ENCODE data around the gene HS1BP3. TPM values are rescaled to one million over a fixed set of nuclear protein-coding genes. Genes with fewer than 3 reads are reported as not detected.

HS1BP3 gene
- total and polyA plus RNA-seq, 2 of the 13 experiments (the other 11 are each of a cell fraction or from before 2014, with no cell fraction given): 15.2 to 22.0 TPM

DNA sequence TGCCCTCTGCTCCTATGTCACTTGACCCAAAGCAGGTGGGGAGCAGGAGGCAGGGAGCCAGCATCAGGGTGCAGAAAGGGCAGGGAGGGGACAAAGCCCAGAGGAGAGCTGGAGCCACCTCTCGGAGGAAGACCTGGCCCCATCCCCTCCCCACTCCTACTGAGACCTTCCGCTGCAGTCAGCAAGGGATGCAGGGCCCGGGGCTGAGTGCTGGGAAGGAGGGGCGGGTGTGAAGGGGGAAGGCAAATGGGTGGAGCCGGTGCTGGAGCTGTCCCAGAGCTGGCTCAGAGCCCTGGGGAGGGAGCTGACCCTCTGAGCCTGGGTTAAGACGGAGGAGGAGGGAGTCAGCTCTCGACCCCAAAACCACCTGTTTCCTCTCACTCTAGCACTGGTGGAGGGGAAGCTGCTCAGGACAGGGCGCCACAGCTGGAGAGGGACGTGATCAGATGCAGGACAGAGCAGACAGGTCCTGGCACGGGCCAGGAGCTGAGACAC is 33.8 kb downstream of the HS1BP3 start (continued):
- TF ChIP-seq, protein P1, sequence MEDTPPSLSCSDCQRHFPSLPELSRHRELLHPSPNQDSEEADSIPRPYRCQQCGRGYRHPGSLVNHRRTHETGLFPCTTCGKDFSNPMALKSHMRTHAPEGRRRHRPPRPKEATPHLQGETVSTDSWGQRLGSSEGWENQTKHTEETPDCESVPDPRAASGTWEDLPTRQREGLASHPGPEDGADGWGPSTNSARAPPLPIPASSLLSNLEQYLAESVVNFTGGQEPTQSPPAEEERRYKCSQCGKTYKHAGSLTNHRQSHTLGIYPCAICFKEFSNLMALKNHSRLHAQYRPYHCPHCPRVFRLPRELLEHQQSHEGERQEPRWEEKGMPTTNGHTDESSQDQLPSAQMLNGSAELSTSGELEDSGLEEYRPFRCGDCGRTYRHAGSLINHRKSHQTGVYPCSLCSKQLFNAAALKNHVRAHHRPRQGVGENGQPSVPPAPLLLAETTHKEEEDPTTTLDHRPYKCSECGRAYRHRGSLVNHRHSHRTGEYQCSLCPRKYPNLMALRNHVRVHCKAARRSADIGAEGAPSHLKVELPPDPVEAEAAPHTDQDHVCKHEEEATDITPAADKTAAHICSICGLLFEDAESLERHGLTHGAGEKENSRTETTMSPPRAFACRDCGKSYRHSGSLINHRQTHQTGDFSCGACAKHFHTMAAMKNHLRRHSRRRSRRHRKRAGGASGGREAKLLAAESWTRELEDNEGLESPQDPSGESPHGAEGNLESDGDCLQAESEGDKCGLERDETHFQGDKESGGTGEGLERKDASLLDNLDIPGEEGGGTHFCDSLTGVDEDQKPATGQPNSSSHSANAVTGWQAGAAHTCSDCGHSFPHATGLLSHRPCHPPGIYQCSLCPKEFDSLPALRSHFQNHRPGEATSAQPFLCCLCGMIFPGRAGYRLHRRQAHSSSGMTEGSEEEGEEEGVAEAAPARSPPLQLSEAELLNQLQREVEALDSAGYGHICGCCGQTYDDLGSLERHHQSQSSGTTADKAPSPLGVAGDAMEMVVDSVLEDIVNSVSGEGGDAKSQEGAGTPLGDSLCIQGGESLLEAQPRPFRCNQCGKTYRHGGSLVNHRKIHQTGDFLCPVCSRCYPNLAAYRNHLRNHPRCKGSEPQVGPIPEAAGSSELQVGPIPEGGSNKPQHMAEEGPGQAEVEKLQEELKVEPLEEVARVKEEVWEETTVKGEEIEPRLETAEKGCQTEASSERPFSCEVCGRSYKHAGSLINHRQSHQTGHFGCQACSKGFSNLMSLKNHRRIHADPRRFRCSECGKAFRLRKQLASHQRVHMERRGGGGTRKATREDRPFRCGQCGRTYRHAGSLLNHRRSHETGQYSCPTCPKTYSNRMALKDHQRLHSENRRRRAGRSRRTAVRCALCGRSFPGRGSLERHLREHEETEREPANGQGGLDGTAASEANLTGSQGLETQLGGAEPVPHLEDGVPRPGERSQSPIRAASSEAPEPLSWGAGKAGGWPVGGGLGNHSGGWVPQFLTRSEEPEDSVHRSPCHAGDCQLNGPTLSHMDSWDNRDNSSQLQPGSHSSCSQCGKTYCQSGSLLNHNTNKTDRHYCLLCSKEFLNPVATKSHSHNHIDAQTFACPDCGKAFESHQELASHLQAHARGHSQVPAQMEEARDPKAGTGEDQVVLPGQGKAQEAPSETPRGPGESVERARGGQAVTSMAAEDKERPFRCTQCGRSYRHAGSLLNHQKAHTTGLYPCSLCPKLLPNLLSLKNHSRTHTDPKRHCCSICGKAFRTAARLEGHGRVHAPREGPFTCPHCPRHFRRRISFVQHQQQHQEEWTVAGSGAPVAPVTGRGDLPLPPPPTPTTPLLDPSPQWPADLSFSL (CRISPR knock-in tag; IDR thresholded peaks at IDR 0.05): no peak
- TF ChIP-seq SNAPC2 (CRISPR knock-in tag; IDR thresholded peaks at IDR 0.05): no peak
- no peak for TF ChIP-seq TEF (CRISPR knock-in tag; IDR thresholded peaks at IDR 0.05)
- TF ChIP-seq TFE3 (CRISPR knock-in tag; IDR thresholded peaks at IDR 0.05): no peak
- TF ChIP-seq ZNF841 (CRISPR knock-in tag; IDR thresholded peaks at IDR 0.05; ENCODE audit: borderline replicate concordance): no peak
- TF ChIP-seq ZBTB38 (CRISPR knock-in tag; IDR thresholded peaks at IDR 0.05): peak; percentile 81
- TF ChIP-seq, protein P2, sequence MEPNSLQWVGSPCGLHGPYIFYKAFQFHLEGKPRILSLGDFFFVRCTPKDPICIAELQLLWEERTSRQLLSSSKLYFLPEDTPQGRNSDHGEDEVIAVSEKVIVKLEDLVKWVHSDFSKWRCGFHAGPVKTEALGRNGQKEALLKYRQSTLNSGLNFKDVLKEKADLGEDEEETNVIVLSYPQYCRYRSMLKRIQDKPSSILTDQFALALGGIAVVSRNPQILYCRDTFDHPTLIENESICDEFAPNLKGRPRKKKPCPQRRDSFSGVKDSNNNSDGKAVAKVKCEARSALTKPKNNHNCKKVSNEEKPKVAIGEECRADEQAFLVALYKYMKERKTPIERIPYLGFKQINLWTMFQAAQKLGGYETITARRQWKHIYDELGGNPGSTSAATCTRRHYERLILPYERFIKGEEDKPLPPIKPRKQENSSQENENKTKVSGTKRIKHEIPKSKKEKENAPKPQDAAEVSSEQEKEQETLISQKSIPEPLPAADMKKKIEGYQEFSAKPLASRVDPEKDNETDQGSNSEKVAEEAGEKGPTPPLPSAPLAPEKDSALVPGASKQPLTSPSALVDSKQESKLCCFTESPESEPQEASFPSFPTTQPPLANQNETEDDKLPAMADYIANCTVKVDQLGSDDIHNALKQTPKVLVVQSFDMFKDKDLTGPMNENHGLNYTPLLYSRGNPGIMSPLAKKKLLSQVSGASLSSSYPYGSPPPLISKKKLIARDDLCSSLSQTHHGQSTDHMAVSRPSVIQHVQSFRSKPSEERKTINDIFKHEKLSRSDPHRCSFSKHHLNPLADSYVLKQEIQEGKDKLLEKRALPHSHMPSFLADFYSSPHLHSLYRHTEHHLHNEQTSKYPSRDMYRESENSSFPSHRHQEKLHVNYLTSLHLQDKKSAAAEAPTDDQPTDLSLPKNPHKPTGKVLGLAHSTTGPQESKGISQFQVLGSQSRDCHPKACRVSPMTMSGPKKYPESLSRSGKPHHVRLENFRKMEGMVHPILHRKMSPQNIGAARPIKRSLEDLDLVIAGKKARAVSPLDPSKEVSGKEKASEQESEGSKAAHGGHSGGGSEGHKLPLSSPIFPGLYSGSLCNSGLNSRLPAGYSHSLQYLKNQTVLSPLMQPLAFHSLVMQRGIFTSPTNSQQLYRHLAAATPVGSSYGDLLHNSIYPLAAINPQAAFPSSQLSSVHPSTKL (CRISPR knock-in tag; IDR thresholded peaks at IDR 0.05): no peak
- no peak for TF ChIP-seq RFXAP (CRISPR knock-in tag; IDR thresholded peaks at IDR 0.05; ENCODE audit: borderline replicate concordance)
- TF ChIP-seq KMT2A (CRISPR knock-in tag; IDR thresholded peaks at IDR 0.05): no peak
- no peak for TF ChIP-seq ZNF564 (CRISPR knock-in tag; IDR thresholded peaks at IDR 0.05)
- TF ChIP-seq TBX2 (CRISPR knock-in tag; IDR thresholded peaks at IDR 0.05; ENCODE audit: borderline replicate concordance): no peak
- no peak for TF ChIP-seq CBFB (CRISPR knock-in tag; IDR thresholded peaks at IDR 0.05)
- TF ChIP-seq USF2 (IDR thresholded peaks at IDR 0.05; ENCODE audit: low read depth, low read length): no peak
- TF ChIP-seq USF2 (CRISPR knock-in tag; IDR thresholded peaks at IDR 0.05; ENCODE audit: borderline replicate concordance): no peak
- no peak for TF ChIP-seq ZNF530 (CRISPR knock-in tag; IDR thresholded peaks at IDR 0.05; ENCODE audit: low read depth)

Measured in HepG2 (cell line).